Left ventricle myocardium inferior (tissue), 1 donor: ENCODE data around the gene SIGMAR1. TPM values are rescaled to one million over a fixed set of nuclear protein-coding genes. Genes with fewer than 3 reads are reported as not detected.

Source experiments
- DNase-seq: peaks from one replicate; pipeline ENCODE4 v3.0.0-alpha.2; 2020
- H3K27ac ChIP-seq: fragments of 200-600 bp; replicated peaks from 2 replicates; pipeline ENCODE4 v1.8.0; 2021
- H3K27me3 ChIP-seq: fragments of 200-600 bp; 2 replicates; pipeline ENCODE4 v1.8.0; 2021; ENCODE audit warnings: low read depth
- H3K36me3 ChIP-seq: fragments of 200-600 bp; 2 replicates; pipeline ENCODE4 v1.8.0; 2021
- H3K4me1 ChIP-seq: fragments of 200-600 bp; 2 replicates; pipeline ENCODE4 v1.8.0; 2021
- H3K4me3 ChIP-seq: fragments of 200-600 bp; 2 replicates; pipeline ENCODE4 v1.8.0; 2021; ENCODE audit warnings: mild to moderate bottlenecking, moderate library complexity
- H3K9me3 ChIP-seq: fragments of 200-600 bp; replicated peaks from 2 replicates; pipeline ENCODE4 v1.8.0; 2021
- intact Hi-C: fragments of 100-400 bp; cut with micrococcal nuclease; formaldehyde crosslinking; loops from one replicate; pipeline ENCODE4 v1.11.0; 2022
- total RNA-seq: library from RNA; stranded (reverse); fragmentation: NEBNext Ultra II Directional; extraction: Animal tissue kit (Norgen Biotek cat#: 25700); gene quantifications from one replicate; pipeline ENCODE4 v1.2.1, GENCODE V29; 2021
- TF ChIP-seq, protein P1 (sequence below): fragments of 200-600 bp; IDR thresholded peaks from 2 replicates; pipeline ENCODE4 v1.8.0; 2021; ENCODE audit warnings: antibody characterized with exemption, mild to moderate bottlenecking, borderline replicate concordance
- donor health status: DM: no; HTN: yes; CAD: no; lungs with severe emphysema.

Gene SIGMAR1
- total RNA-seq, 1 donor from 2014 or later: 20.0 TPM

- intact Hi-C loops: no loop called here
- Histone ChIP-seq H3K27ac (peak overlapping the region; percentile 93), H3K27me3 (no peaks in the 10 kb centered on the region), H3K9me3 (no peaks in the 10 kb centered on the region), H3K4me1 (peaks cover 62% of the 10 kb centered on the region), H3K36me3 (peaks cover 14% of the 10 kb centered on the region), H3K4me3 (peak overlapping the region; percentile 72)
- TF ChIP-seq, protein P1, sequence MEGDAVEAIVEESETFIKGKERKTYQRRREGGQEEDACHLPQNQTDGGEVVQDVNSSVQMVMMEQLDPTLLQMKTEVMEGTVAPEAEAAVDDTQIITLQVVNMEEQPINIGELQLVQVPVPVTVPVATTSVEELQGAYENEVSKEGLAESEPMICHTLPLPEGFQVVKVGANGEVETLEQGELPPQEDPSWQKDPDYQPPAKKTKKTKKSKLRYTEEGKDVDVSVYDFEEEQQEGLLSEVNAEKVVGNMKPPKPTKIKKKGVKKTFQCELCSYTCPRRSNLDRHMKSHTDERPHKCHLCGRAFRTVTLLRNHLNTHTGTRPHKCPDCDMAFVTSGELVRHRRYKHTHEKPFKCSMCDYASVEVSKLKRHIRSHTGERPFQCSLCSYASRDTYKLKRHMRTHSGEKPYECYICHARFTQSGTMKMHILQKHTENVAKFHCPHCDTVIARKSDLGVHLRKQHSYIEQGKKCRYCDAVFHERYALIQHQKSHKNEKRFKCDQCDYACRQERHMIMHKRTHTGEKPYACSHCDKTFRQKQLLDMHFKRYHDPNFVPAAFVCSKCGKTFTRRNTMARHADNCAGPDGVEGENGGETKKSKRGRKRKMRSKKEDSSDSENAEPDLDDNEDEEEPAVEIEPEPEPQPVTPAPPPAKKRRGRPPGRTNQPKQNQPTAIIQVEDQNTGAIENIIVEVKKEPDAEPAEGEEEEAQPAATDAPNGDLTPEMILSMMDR: no peak
- peak; percentile 79 for DNase-seq
Observed at GRCh38 chr9:34654323-34655051, 16.9 kb upstream of the SIGMAR1 start.

GRCh38 chr9:34653151-34654072 lies 15.8 kb upstream of the SIGMAR1 start:
- H3K27ac ChIP-seq: peak overlapping the region; percentile 93
- H3K4me1 ChIP-seq: peaks cover 71% of the 10 kb centered on the region
- no peaks in the 10 kb centered on the region for H3K27me3 ChIP-seq
- no peaks in the 10 kb centered on the region for H3K9me3 ChIP-seq
- H3K36me3 ChIP-seq: peaks cover 25% of the 10 kb centered on the region
- no peak for DNase-seq
- H3K4me3 ChIP-seq: peak overlapping the region; percentile 72
- intact Hi-C loops: no loop called here
- TF ChIP-seq, protein P1: no peak

DNA sequence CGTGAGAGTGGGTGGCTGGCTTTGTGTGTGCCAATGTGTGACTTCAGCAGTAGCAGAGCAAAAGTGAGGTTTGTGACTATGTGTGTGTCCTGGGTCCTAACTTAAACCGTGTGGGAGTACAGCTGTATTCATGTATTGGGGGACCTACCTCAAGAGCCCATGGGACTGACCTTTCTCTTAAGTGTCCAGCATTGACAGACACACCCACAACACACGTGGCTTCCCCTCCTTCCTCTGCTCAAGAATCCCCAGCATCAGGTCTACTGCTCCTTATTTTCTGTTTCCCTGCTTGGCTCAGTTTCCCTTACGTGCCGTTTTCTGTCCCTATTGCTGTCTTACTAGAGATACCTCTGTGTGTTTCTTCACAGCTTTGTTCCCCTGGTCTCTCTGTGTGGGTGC lies 15.0 kb upstream of the SIGMAR1 start:
- intact Hi-C loops: no loop called here
- Histone ChIP-seq H3K27me3 (no peaks in the 10 kb centered on the region), H3K9me3 (no peaks in the 10 kb centered on the region), H3K36me3 (peaks cover 29% of the 10 kb centered on the region), H3K27ac (peak overlapping the region; percentile 93), H3K4me1 (peaks cover 80% of the 10 kb centered on the region), H3K4me3 (peak overlapping the region; percentile 72)
- TF ChIP-seq, protein P1: no peak
- DNase-seq: no peak

- DNase-seq: peak; percentile 93
- Histone ChIP-seq H3K4me3 (peak within 1 kb of the TSS; percentile 72), H3K27me3 (no peaks in the 10 kb centered on the region), H3K36me3 (peaks cover 29% of the 10 kb centered on the region), H3K4me1 (peaks cover 84% of the 10 kb centered on the region), H3K27ac (peak within 1 kb of the TSS; percentile 93), H3K9me3 (no peaks in the 10 kb centered on the region)
- TF ChIP-seq, protein P1: peak; percentile 10
- intact Hi-C loops: no loop called here
Observed at GRCh38 chr9:34651876-34652601, 14.5 kb upstream of the SIGMAR1 start, which contains the start of gene IL11RA. IL11RA (plus strand) TSS chr9:34652185; CDS start chr9:34655218, 3,033 bp downstream.

GRCh38 chr9:34651321-34651720 lies 13.7 kb upstream of the SIGMAR1 start:
- Histone ChIP-seq H3K36me3 (peaks cover 29% of the 10 kb centered on the region), H3K27me3 (no peaks in the 10 kb centered on the region), H3K27ac (peak overlapping the region; percentile 93), H3K4me1 (peaks cover 84% of the 10 kb centered on the region), H3K9me3 (no peaks in the 10 kb centered on the region), H3K4me3 (peak overlapping the region; percentile 72)
- TF ChIP-seq, protein P1: no peak
- DNase-seq: no peak
- intact Hi-C loops: no loop called here
